Amygdala (tissue), 56 donors: ENCODE measurements around the gene DENND4A.
A peak's percentile ranks its signal among the peaks of the same experiment; 100 is the strongest.
"Not testable (repeated sequence)": the region's sequence is repeated elsewhere in the genome, so short reads cannot be mapped to it uniquely, and the experiment has no call there.

ENCODE experiments used
- DNase-seq, 56 donors: peaks; one replicate each; lab custom pipeline; 2025; lab: John Stamatoyannopoulos, UW

DENND4A gene

GRCh38 chr15:65641768-65642475 is 150.2 kb downstream of the DENND4A start:
- DNase-seq = peak in 4 of 56 donors; percentile 13 to 41 (median 18)

GRCh38 chr15:65639509-65639908 is 152.6 kb downstream of the DENND4A start:
- DNase-seq = no peak

GRCh38 chr15:65638681-65639089 is 153.4 kb downstream of the DENND4A start:
- peak in 18 of 56 donors; percentile 2 to 64 (median 12) for DNase-seq

GRCh38 chr15:65638109-65638508 is 154.0 kb downstream of the DENND4A start:
- no peak for DNase-seq

- no peak for DNase-seq
Observed at GRCh38 chr15:65634356-65634755, 157.7 kb downstream of the DENND4A start.

GRCh38 chr15:65633752-65634151 is 158.3 kb downstream of the DENND4A start:
- DNase-seq = no peak

GRCh38 chr15:65632780-65633375 is 159.2 kb downstream of the DENND4A start:
- no peak for DNase-seq

GRCh38 chr15:65631503-65631902 is 160.6 kb downstream of the DENND4A start:
- no peak for DNase-seq

GRCh38 chr15:65630760-65631159 is 161.3 kb downstream of the DENND4A start:
- DNase-seq = no peak

GRCh38 chr15:65629548-65629947 is 162.5 kb downstream of the DENND4A start:
- DNase-seq = no peak

GRCh38 chr15:65626856-65627255 is 165.2 kb downstream of the DENND4A start:
- no peak for DNase-seq

GRCh38 chr15:65623103-65623502 is 169.0 kb downstream of the DENND4A start:
- no peak for DNase-seq

GRCh38 chr15:65621638-65622037 is 170.5 kb downstream of the DENND4A start, which contains the start of gene SLC24A1:
SLC24A1 (plus strand) TSS chr15:65621938; CDS start chr15:65624081, 2,143 bp downstream.
- DNase-seq = no peak

- DNase-seq = no peak
Observed at GRCh38 chr15:65620833-65621232, 171.3 kb downstream of the DENND4A start.

- DNase-seq = no peak
Observed at GRCh38 chr15:65619626-65620290, 172.3 kb downstream of the DENND4A start.

- DNase-seq = no peak
Observed at GRCh38 chr15:65618560-65619109, 173.5 kb downstream of the DENND4A start.

- not testable (repeated sequence) for DNase-seq
Observed at GRCh38 chr15:65615887-65616286, 176.2 kb downstream of the DENND4A start.

GRCh38 chr15:65612949-65613744 is 178.9 kb downstream of the DENND4A start:
- no peak for DNase-seq

GRCh38 chr15:65612616-65612946 is 179.5 kb downstream of the DENND4A start:
- DNase-seq = no peak

GRCh38 chr15:65611888-65612615 is 180.0 kb downstream of the DENND4A start:
- no peak for DNase-seq
